HL-60/S4 treated with phorbol 12-myristate 13-acetate at 8.2 ng/mL for 4 days and 3 days (cell line): ENCODE results near the gene GADD45B.

ENCODE experiments used
- in situ Hi-C: fragments of 300-500 bp; cut with MboI; formaldehyde crosslinking; loops from 2 replicates; pipeline ENCODE4 v1.15.0; 2022; ENCODE audit warnings: low sequenced_read_pairs

GADD45B gene

DNA sequence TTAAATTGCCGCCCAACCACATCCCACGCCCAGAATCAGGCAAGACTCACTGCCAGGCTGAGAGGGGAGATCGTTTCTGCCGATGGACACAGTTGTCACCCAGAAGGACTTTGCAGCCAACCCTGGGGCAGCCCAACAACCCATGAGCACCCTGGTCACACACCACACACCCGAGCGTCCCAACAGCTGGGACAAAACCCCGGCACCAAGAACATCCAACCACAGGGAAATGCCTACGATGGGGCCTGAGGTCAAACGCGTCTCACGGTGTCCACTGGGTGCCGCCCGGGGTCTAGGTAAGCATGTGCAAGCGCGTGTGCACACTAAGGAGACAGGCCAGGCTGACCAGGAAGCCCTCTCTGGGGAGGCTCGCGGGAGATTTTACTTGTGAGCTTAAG is 32.1 kb upstream of the GADD45B start:
- in situ Hi-C loops, result no loop called here

- in situ Hi-C loops, result no loop called here
These were observed 31.5 kb upstream of the GADD45B start for GRCh38 chr19:2444251-2445002.

DNA sequence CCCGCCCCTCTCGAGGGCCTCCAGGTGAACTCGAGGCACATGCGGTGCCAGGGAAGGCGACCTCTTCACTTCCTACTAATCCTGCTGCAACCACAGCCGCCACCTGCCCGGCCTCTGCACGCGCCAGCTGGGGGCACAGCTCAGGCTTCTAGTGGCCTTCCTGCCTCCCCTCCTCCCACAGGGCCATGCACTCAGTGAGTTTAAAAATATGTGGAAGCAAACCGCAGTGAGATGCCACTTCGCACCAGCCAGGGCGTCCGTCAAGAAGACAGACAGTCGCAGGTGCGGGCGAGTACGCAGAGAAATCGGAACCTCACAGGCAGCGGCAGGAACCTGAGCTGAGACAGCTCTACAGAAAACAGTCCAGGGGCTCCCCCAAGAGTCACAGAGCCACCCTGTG is 29.5 kb upstream of the GADD45B start:
- in situ Hi-C loops, result no loop called here

GRCh38 chr19:2449019-2449418 is 26.9 kb upstream of the GADD45B start:
- in situ Hi-C loops, result no loop called here

- in situ Hi-C loops, result loop anchor here (25.0 kb wide), 1 partner anchor 161 kb away; no protein-coding TSS in a partner anchor
These were observed 24.8 kb upstream of the GADD45B start for GRCh38 chr19:2451138-2451537.

DNA sequence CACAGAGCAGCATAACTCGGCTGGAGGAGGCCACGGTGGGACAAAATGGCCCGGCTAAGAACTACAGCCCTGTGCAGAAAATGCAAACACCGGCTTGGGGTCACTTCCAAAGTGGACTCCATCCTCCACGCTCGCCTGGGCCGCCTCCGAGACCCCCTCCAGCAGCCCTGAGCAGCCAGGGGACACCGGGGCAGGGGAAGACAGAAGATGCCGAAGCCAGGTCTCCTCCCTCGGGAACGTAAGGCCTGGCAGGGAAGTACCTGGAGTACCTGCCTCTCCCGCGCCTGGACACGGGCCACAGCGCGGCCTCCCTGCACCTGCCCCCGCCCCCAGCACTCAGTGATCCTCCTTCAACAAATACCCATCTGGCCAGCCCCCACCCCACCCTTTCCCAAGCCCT is 24.2 kb upstream of the GADD45B start:
- in situ Hi-C loops, result loop anchor here (25.0 kb wide), 1 partner anchor 161 kb away; no protein-coding TSS in a partner anchor

DNA sequence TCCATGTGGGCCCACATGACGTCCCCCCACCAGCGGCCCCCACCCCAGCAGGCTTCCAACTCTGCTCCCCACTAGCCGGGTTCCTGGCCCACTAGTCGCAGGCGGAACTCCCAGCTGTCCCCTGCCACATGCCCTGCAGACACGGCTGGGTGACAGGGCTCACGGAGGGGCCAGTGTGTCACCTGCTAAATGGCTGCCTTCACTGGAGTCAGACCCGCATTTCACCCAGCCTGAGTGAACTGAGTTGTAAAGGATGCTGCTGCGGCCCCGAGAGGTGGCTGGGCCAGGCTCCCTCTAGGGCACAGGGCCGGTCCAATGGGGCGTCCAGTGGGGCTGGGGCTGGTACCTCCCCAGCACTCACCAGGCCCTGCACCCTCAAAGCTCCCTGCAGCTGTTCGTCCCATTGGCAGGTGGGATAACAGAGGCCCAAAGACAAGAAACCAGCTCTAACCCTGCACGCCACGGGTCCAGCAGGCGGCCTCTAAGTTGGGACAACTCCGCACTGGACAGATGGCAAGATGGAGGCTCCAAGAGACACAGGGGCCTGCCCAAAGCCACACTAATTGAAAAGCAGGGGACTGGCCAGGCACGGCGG is 22.4 kb upstream of the GADD45B start:
- in situ Hi-C loops, result loop anchor here (25.0 kb wide), 1 partner anchor 159 kb away; no protein-coding TSS in a partner anchor

DNA sequence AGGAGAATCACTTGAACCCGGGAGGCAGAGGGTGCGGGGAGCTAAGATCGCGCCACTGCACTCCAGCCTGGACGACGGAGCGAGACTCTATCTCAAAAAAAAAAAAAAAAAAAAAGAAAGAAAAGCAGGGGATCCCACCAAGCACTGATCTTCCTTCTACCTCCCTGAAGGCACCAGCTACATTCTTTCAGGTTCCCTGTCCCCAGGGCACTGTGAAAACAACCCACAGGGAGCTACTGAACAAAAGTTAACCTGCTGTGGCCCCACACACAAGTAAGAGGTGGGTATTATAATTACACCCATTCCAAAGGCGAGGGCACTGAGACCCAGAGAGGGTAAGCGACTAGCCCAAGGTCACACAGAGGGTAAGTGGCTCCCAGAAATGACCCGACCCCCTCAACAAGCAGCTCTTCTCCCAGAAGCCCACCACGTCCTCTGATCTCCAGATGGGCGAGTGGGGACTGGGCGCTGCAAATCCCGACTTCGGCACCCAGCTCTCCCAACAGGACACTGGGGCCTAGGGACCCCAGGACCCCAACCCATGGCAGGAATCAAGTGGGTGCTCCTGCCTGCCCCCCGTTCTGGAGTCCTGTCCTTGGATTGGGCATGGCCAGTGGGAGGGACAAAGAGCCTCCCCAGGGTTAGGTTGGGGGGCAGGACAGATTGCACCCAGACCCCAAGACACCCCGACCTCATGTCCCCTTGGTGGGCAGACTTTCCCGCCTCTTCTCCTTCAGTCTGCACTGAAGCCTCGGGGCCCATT is 21.5 kb upstream of the GADD45B start:
- in situ Hi-C loops, result loop anchor here (25.0 kb wide), 1 partner anchor 158 kb away; no protein-coding TSS in a partner anchor

DNA sequence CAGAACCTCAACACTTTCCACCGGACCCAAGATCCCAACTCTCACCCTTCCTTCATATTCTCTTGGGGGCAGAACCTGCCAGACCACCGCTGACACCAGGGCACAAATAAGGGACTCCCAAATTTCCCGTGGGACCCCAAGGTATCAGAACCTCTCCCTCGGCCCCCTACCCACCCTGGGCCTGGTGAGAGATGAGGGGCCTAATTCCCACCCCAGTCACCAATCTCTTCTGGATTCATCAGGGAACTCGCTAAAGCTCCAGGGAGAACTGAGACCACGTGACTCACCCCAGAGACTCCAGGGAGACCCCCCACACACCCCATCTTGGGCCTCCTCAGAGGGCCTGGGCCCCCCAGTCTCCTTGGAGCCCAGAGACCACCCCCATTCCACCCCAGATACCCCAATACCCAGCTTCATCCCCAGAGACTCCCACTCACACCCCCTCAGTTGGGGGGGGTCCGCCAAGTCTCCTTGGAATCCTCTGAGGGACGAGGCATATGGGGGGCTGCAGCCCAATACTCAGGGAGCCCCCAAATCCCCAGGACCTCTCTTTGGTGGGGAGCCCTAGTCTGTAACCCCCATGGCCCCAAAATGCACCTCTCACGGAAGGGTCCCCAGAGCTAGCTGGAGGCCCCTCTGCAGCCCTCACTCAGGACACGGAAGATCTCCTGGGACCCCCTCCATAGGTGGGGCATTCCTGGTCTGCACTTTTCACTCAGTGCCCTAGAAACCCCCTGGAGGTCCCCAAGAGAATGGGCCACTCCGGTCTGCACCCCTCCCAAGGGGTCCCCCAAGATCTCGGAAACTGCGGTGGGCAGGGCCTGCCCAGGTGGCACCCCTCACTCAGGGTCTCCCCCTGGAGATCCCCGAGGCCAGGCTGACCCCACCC is 20.7 kb upstream of the GADD45B start:
- in situ Hi-C loops, result loop anchor here (25.0 kb wide), 1 partner anchor 157 kb away; no protein-coding TSS in a partner anchor

DNA sequence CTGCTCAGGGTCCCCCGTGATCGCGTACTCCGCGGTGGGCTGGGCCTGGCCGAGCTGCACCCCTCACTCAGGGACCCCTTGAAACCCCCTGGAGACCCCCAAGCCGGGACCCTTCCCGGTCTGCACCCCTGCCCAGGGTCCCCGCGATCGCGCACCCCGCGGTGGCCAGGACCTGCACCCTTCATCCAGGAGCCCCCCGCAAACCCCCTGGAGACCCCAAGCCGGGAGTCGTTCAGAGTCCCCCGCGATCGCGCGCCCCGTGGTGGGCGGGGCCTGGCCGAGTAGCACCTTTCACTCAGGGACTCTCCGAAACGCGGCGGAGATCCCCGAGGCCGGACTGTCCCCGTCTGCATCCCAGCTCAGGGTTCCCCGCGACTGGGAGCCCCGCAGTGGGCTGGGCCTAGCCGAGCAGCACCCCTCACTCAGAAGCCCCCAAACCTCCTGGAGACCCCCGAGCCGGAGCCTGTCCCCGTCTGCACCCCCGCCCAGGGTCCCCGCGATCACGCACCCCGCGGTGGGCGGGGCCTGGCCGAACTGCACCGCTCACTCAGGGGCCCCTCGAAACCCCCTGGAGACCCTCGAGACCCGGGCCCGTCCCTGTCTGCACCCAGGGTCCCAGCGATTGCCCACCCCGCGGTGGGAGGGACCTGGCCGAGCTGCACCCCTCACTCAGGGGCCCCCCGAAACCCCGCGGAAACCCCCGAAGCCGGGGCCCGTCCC is 19.9 kb upstream of the GADD45B start:
- in situ Hi-C loops, result loop anchor here (25.0 kb wide), 1 partner anchor 156 kb away; no protein-coding TSS in a partner anchor

DNA sequence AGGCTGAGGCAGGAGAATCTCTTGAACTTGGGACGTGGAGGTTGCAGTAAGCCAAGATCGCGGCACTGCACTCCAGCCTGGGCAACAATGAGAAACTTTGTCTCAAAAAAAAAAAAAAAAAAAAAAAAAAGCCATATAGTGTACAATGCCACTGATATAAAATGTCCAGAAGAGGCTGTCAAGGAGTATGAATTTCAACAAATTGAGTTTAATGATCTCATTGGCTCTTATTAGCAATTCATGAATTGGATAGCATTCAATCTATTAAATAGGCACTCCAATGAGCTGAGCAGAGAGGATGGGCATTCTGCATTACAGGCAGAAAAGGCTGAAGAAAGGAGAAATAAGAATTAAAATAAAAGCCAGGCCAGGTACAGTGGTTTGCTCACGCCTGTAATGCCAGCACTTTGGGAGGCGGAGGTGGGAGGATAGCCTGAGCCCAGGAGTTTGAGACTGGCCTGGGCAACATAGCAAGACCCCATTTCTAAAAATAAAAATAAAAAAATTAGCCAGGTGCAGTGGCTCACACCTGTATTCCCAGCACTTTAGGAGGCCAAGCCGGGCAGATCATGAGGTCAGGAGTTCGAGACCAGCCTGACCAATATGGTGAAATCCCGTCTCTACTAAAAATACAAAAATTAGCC is 18.4 kb upstream of the GADD45B start:
- in situ Hi-C loops, result loop anchor here (25.0 kb wide), 1 partner anchor 155 kb away; no protein-coding TSS in a partner anchor

- in situ Hi-C loops, result loop anchor here (25.0 kb wide), 1 partner anchor 154 kb away; no protein-coding TSS in a partner anchor
These were observed 17.9 kb upstream of the GADD45B start for GRCh38 chr19:2458054-2458453.

DNA sequence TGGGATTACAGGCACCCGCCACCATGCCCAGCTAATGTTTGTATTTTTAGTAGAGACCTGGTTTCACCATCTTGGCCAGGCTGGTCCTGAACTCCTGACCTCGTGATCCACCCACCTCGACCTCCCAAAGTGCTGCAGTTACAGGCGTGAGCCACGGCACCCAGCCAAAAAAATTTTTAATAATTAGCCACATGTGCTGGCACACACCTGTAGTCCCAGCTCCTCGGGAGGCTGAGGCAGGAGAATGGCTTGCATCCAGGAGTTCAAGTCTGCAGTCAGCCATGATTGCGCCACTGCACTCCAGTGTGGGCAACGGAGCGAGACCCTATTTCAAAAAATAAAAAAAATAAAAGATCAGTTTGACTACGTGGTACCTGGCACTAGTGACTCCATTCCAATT is 17.2 kb upstream of the GADD45B start:
- in situ Hi-C loops, result loop anchor here (25.0 kb wide), 1 partner anchor 154 kb away; no protein-coding TSS in a partner anchor

- in situ Hi-C loops, result loop anchor here (25.0 kb wide), 1 partner anchor 152 kb away; no protein-coding TSS in a partner anchor
These were observed 15.7 kb upstream of the GADD45B start for GRCh38 chr19:2460245-2460644.

DNA sequence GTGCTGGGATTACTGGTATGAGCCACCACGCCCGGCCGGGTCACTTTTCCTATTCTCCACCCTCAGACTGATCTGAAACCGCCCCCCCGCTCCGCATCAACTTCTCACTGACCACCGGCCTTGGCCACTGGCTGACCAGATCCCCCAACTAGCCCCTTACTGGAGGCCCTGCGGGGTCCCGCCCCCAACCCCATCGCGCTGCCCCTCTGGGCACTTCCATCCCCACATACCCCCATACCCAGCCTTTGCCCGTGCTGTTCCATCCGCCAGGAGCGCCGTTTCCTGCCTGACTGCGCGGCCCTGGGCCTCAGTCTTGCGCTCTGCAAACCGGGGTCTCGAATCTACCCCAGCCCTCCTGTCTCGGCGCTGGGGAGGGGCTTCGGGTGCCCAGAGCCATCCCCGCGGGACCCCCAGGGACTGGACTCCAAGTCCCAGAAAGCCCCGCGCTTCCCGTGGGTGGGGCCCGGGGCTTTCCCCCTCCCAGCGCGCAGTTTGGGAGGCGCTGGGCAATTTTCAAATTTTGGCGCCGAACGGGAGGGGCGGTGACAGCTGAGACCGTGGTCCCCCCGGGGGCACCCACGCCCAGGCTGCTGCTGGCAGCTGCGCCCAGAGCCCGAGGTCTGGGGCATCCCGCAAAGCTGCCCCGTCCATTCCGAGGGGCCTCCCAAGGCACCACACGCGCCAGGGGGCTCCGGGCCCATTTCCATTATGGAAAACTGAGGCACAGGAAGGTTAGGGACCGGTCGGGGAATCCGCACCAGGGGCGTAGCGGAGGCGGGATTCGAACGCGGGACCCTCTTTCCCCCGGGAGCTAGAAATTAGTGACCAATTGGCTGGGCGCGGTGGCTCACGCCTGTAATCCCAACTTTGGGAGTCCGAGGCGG is 13.9 kb upstream of the GADD45B start:
- in situ Hi-C loops, result loop anchor here (25.0 kb wide), 1 partner anchor 150 kb away; no protein-coding TSS in a partner anchor

DNA sequence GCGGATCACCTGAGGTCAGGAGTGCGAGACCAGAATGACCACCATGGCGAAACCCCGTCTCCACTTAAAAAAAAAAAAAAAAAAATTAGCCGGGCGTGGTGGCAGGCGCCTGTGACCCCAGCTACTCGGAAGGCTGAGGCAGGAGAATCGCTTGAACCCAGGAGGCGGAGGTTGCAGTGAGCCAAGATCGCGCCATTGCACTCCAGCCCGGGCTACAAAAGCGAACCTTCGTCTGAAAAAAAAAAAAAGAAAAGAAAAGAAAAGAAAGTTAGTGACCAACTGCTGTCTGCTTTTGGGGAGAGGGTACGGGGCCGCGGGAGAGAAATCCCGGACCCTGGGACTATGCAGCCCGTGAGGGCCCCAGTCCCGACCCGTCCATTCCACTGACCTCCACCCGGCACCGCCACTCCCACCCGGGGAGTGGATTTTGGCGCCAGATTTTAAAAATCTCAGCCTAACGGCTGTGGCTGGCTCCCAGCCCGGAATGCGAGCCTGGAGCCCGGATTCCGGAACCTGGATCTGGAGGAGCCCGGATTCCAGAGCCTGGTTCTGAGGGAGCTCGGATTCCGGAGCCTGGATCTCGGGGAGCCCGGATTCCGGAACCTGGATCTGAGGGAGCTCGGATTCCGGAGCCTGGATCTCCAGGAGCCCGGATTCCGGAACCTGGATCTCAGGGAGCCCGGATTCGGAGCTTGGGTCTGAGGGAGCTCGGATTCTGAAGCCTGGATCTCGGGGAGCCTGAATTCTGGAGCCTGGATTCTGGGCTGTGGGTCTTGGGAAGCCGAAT is 13.1 kb upstream of the GADD45B start:
- in situ Hi-C loops, result loop anchor here (25.0 kb wide), 1 partner anchor 149 kb away; no protein-coding TSS in a partner anchor

DNA sequence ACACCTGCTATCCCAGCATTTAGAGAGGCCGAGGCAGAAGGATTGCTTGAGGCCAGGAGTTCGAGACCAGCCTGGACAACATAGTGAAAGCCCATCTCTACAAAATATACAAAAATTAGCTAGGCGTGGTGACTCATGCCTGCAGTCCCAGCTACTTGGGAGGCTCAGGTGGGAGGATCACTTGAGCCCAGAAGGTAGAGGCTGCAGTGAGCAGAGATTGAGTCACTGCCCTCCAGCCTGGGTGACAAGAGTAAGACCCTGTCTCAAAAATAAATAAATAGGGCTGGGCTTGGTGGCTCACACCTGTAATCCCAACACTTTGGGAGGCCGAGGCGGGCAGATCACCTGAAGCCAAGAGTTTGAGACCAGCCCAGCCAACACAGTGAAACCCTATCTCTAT is 12.2 kb upstream of the GADD45B start:
- in situ Hi-C loops, result loop anchor here (25.0 kb wide), 1 partner anchor 149 kb away; no protein-coding TSS in a partner anchor
